ENCODE results near the gene CCDC110. TPM values are rescaled to one million over a fixed set of nuclear protein-coding genes. Genes with fewer than 3 reads are reported as not detected.

CCDC110 gene
- total and polyA plus RNA-seq, 11 donors: 0.19 to 2.6 (median 0.98) TPM

GRCh38 chr4:185515248-185515647 is 43.7 kb upstream of the CCDC110 start:
- Histone ChIP-seq H3K27me3 (peaks cover 0 to 27% (median 0%) of the 10 kb centered on the region in 9 donors), H3K4me1 (peaks cover 0 to 32% (median 22%) of the 10 kb centered on the region in 12 donors), H3K36me3 (peaks cover 0 to 95% (median 9%) of the 10 kb centered on the region in 9 donors), H3K27ac (peak overlapping the region in 3 of 12 donors; percentile 12 to 44 (median 37)), H3K9me3 (no peaks in the 10 kb centered on the region), H3K4me3 (no peak overlapping the region)
- DNase-seq: no peak
- intact Hi-C loops (cut with DNase I): no loop called here
- TF ChIP-seq POLR2A (IDR thresholded peaks at IDR 0.05): no peak
- TF ChIP-seq, protein P1, sequence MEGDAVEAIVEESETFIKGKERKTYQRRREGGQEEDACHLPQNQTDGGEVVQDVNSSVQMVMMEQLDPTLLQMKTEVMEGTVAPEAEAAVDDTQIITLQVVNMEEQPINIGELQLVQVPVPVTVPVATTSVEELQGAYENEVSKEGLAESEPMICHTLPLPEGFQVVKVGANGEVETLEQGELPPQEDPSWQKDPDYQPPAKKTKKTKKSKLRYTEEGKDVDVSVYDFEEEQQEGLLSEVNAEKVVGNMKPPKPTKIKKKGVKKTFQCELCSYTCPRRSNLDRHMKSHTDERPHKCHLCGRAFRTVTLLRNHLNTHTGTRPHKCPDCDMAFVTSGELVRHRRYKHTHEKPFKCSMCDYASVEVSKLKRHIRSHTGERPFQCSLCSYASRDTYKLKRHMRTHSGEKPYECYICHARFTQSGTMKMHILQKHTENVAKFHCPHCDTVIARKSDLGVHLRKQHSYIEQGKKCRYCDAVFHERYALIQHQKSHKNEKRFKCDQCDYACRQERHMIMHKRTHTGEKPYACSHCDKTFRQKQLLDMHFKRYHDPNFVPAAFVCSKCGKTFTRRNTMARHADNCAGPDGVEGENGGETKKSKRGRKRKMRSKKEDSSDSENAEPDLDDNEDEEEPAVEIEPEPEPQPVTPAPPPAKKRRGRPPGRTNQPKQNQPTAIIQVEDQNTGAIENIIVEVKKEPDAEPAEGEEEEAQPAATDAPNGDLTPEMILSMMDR (IDR thresholded peaks at IDR 0.05): no peak
- WGBS, 4 donors: 86 to 91% (median 88%) methylated on average over 4 of the region's 4 CpGs
- no peak for ATAC-seq

GRCh38 chr4:185514182-185514697 is 42.7 kb upstream of the CCDC110 start:
- H3K27me3 ChIP-seq: peaks cover 0 to 27% (median 0%) of the 10 kb centered on the region in 9 donors
- TF ChIP-seq, protein P1 (IDR thresholded peaks at IDR 0.05): no peak
- TF ChIP-seq POLR2A (IDR thresholded peaks at IDR 0.05): no peak
- intact Hi-C loops (cut with DNase I): no loop called here
- H3K9me3 ChIP-seq: no peaks in the 10 kb centered on the region
- peaks cover 0 to 30% (median 14%) of the 10 kb centered on the region in 12 donors for H3K4me1 ChIP-seq
- WGBS, 4 donors: 73 to 77% (median 74%) methylated on average over 17 of the region's 17 CpGs
- H3K4me3 ChIP-seq: no peak overlapping the region
- peak overlapping the region in 11 of 12 donors; percentile 17 to 75 (median 58) for H3K27ac ChIP-seq
- DNase-seq (no peak), ATAC-seq (peak in 3 of 4 donors; percentile 2 to 6 (median 5))
- peaks cover 0 to 90% (median 7%) of the 10 kb centered on the region in 9 donors for H3K36me3 ChIP-seq

DNA sequence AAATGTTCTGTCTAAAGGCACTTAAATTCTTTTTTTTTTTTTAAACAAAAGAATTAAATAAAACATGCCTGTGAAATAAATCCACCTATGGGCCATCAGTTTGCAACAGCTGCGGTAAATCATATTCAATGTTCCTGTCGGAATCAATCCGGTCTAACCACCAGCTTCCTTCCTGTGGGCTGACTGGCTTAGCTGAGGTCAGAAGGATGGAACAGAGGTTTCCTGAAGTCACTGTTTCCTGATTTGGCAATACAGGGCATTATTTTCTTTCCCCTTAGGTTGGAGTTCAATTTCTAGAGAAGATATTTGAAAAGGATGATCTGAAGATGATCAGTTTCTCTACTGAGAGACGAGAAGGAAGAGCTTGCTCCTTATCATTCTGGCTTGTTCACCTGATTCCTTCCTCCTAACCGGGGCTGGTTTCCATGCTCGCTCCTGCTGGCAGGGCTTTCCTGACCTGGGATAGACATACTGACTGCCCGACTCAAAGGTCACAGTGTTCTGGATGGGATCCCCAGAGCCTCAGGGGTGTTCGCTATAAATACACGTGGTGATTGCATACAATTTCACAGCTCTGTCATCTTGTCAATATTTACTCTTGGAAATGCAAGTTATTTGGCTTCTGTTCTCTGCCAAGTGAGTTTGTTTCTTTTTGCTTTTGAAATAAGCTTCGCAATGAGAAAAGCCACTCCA is 42.1 kb upstream of the CCDC110 start:
- WGBS, 4 donors: 28 to 31% (median 30%) methylated on average over 10 of the region's 10 CpGs

GRCh38 chr4:185512516-185512915 is 41.0 kb upstream of the CCDC110 start:
- H3K4me1 ChIP-seq: peaks cover 0 to 32% (median 14%) of the 10 kb centered on the region in 12 donors
- H3K27me3 ChIP-seq: peaks cover 0 to 27% (median 0%) of the 10 kb centered on the region in 9 donors
- no peak overlapping the region for H3K4me3 ChIP-seq
- no peak for DNase-seq
- no peak for ATAC-seq
- H3K9me3 ChIP-seq: no peaks in the 10 kb centered on the region
- peak overlapping the region in 5 of 12 donors; percentile 3 to 63 (median 61) for H3K27ac ChIP-seq
- intact Hi-C loops (cut with DNase I): no loop called here
- peaks cover 0 to 87% (median 2%) of the 10 kb centered on the region in 9 donors for H3K36me3 ChIP-seq
- TF ChIP-seq, protein P1 (IDR thresholded peaks at IDR 0.05): no peak
- TF ChIP-seq POLR2A (IDR thresholded peaks at IDR 0.05): no peak
- 83 to 88% (median 85%) methylated on average over 3 of the region's 3 CpGs for WGBS, 4 donors

More for the DNA sequence above, 42.1 kb upstream of the CCDC110 start:
- peak in 2 of 5 donors; percentile 68 to 71 for DNase-seq
- peak; percentile 79 to 95 (median 82) for ATAC-seq
- H3K4me1 ChIP-seq: peaks cover 0 to 32% (median 14%) of the 10 kb centered on the region in 12 donors
- H3K9me3 ChIP-seq: no peaks in the 10 kb centered on the region
- H3K27ac ChIP-seq: peak overlapping the region in 11 of 12 donors; percentile 17 to 75 (median 58)
- no peak overlapping the region for H3K4me3 ChIP-seq
- intact Hi-C loops (cut with DNase I): no loop called here
- TF ChIP-seq POLR2A (IDR thresholded peaks at IDR 0.05): no peak
- TF ChIP-seq, protein P1 (IDR thresholded peaks at IDR 0.05): no peak
- peaks cover 0 to 87% (median 4%) of the 10 kb centered on the region in 9 donors for H3K36me3 ChIP-seq
- peaks cover 0 to 27% (median 0%) of the 10 kb centered on the region in 9 donors for H3K27me3 ChIP-seq

Data from heart left ventricle (tissue), 16 donors.